Subcutaneous abdominal adipose tissue (tissue), 5 donors: Measurements from ENCODE around the gene BCL11A.

Source experiments
- H3K27ac ChIP-seq: one replicate; pipeline ENCODE4 v1.7.0; 2013; ENCODE audit warnings: low read depth, mild to moderate bottlenecking, inconsistent platforms, low read length, moderate library complexity
- H3K27me3 ChIP-seq, 5 donors: one replicate each; pipeline ENCODE4 v1.7.0; 2013; ENCODE audit warnings: low read length in 5 of 5, inconsistent platforms in 1 of 5; ENCODE audit not compliant: control insufficient read depth in 5 of 5, insufficient read depth in 4 of 5
- H3K36me3 ChIP-seq, 5 donors: one replicate each; pipeline ENCODE4 v1.7.0; 2013; ENCODE audit warnings: low read length in 5 of 5; ENCODE audit not compliant: control insufficient read depth in 5 of 5, insufficient read depth in 5 of 5
- H3K4me1 ChIP-seq, 5 donors: one replicate each; pipeline ENCODE4 v1.7.0; 2013; ENCODE audit warnings: low read length in 5 of 5, mild to moderate bottlenecking in 3 of 5, moderate library complexity in 1 of 5; ENCODE audit not compliant: control insufficient read depth in 5 of 5, insufficient read depth in 5 of 5
- H3K4me3 ChIP-seq, 5 donors: one replicate each; pipeline ENCODE4 v1.7.0; 2013; ENCODE audit warnings: low read length in 5 of 5, low read depth in 1 of 5
- H3K9ac ChIP-seq, 5 donors: one replicate each; pipeline ENCODE4 v1.7.0; 2013; ENCODE audit warnings: low read length in 5 of 5, mild to moderate bottlenecking in 4 of 5, moderate library complexity in 3 of 5
- H3K9me3 ChIP-seq, 5 donors: one replicate each; pipeline ENCODE4 v1.7.0; 2013; ENCODE audit warnings: low read length in 5 of 5; ENCODE audit not compliant: control insufficient read depth in 5 of 5
- donor health status: healthy.
- donor health status: healthy.
- donor health status: healthy.
- donor health status: healthy.
- donor health status: healthy.

The BCL11A gene

DNA sequence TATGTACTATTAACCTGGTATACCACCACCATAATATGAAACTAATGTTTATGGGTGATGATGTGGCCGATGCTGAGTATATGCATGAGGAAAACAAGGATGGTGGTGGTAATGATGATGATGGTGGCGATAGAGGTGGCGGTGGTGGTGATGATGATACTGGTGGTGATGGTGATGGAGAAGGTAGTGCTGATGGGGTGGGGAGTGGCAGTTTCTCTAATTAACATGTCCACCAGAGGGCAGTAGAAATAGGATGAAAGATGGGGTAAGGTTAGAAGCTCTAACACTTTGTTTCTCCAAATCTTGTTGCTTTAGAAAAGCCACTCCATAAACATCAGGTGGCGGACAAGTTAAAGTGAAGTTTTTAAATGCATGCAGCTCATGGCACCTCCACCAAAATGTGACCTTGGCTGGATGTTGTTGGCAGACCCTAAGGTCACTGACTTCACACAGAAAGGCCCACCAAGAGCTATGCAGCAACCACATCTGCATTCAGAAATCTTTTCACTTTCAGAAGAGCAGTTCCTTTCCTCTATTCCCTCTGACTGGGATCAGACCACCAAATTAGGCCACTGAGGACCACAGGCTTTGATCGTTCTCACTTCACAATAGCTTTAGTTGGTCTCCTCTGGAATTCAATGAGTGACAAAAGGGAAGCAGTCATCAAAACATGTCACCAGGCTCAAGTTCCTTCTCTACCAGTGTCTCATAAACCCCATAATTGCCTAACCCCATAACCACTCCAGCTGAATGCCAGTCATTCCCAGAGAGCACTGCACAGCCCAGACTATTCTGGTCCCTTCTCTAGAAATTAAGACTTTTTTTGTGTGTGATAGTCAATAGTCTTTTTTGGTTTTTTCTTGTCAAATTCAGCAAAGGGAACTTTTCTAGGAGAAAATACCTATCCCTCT, 7.5 kb upstream of the BCL11A start:
- Histone ChIP-seq H3K27ac (no peak overlapping the region), H3K9me3 (no peaks in the 10 kb centered on the region), H3K27me3 (peaks cover 12 to 28% (median 24%) of the 10 kb centered on the region in 5 donors), H3K36me3 (no peaks in the 10 kb centered on the region), H3K4me3 (no peak overlapping the region), H3K4me1 (peaks cover 0 to 7% (median 0%) of the 10 kb centered on the region in 5 donors), H3K9ac (no peak overlapping the region)

DNA sequence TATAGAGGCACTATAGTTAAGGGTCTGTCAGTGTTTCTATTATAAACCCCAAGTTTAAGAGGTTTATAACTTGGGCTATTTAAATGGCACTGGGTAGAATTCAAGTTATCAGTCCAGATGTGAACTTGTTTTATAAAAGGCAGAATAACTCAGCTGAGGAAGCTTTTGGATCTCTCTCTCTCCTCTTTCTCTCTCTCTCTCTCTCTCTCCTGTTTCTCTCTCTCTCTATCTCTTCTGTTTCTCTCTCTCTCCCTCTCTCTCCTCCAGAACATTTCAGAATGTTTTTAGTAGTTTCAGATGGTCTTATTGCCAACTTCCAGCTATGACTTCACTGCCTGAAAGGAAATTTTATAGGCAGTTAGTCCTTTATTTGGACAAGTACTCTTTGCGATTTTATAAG, 6.4 kb upstream of the BCL11A start:
- H3K4me1 ChIP-seq: peaks cover 0 to 16% (median 9%) of the 10 kb centered on the region in 5 donors
- no peak overlapping the region for H3K27ac ChIP-seq
- no peak overlapping the region for H3K9ac ChIP-seq
- H3K4me3 ChIP-seq: no peak overlapping the region
- H3K36me3 ChIP-seq: no peaks in the 10 kb centered on the region
- peaks cover 18 to 34% (median 27%) of the 10 kb centered on the region in 5 donors for H3K27me3 ChIP-seq
- H3K9me3 ChIP-seq: no peaks in the 10 kb centered on the region

- Histone ChIP-seq H3K36me3 (no peaks in the 10 kb centered on the region), H3K4me3 (no peak overlapping the region), H3K9ac (no peak overlapping the region), H3K4me1 (peaks cover 0 to 27% (median 20%) of the 10 kb centered on the region in 5 donors), H3K27ac (no peak overlapping the region), H3K27me3 (peaks cover 18 to 44% (median 34%) of the 10 kb centered on the region in 5 donors), H3K9me3 (no peaks in the 10 kb centered on the region)
These were observed 5.1 kb upstream of the BCL11A start for GRCh38 chr2:60558536-60558935.

DNA sequence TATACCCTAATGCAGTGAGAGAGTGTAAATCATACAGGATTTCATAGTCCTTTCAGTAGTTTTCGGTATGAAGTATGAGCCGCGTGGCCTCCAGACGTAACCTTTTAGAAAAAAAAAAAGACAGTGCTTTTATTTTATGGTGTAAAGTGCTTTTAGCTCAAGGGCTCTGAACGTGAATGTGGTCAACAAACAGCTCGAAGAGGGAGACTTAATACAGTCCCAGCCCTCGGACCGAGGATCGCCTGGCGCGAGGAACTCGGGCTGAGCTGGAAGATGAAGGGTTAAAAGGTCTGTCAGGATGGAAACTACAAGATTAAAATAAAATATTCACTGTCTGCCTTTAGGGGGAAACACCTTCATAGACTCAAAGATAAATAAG, 4.0 kb upstream of the BCL11A start:
- Histone ChIP-seq H3K27me3 (peaks cover 21 to 49% (median 39%) of the 10 kb centered on the region in 5 donors), H3K36me3 (no peaks in the 10 kb centered on the region), H3K27ac (no peak overlapping the region), H3K9ac (no peak overlapping the region), H3K4me1 (peaks cover 0 to 35% (median 29%) of the 10 kb centered on the region in 5 donors), H3K4me3 (no peak overlapping the region), H3K9me3 (no peaks in the 10 kb centered on the region)

- Histone ChIP-seq H3K4me3 (peak overlapping the region in 1 of 5 donors; percentile 26), H3K9ac (no peak overlapping the region), H3K4me1 (peaks cover 0 to 40% (median 35%) of the 10 kb centered on the region in 5 donors)
These were observed 3.4 kb upstream of the BCL11A start for GRCh38 chr2:60556576-60557485.

DNA sequence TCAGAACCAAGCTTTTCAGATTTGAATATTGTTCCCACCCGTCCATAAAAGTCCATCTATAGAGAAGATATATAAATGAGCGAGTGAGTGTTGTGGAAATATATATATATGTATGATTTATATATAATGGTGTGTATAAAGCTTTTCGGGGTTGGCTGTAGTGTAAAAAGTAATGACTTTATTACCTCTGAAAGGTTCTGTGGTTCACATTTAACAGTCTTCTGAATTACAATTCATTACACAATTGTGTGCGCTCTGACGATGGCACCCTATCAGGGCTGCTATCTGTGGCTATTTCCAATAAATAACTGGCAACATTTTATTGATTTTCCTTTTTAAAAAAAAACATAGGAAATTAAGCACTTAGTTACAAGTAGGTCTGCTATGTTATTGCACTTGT, 2.7 kb upstream of the BCL11A start:
- Histone ChIP-seq H3K4me1 (peaks cover 0 to 45% (median 39%) of the 10 kb centered on the region in 5 donors), H3K4me3 (no peak overlapping the region)

More at GRCh38 chr2:60556576-60557485, 3.4 kb upstream of the BCL11A start:
- Histone ChIP-seq H3K36me3 (no peaks in the 10 kb centered on the region), H3K27me3 (peaks cover 23 to 52% (median 40%) of the 10 kb centered on the region in 5 donors), H3K9me3 (no peaks in the 10 kb centered on the region), H3K27ac (no peak overlapping the region)

DNA sequence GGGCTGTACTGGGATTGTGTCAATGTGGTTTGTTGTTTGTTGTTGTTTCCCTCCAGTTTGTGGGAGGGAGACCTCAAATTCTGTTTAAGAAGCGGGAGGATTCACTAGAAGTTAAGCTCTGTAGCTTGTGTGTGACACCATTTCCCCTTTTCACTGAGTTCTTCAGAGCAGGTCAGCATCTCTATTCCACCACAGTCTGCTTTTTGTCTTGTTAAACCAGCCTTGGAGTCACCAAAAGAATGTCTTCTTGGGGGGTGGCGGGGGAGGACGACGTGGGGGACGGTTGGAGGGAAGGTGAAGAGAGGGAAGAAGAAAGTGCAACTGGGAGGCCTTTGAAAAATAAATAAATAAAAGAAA, 2.3 kb upstream of the BCL11A start:
- H3K27me3 ChIP-seq: peaks cover 23 to 52% (median 43%) of the 10 kb centered on the region in 5 donors
- H3K9ac ChIP-seq: peak overlapping the region in 1 of 5 donors; percentile 2
- H3K27ac ChIP-seq: no peak overlapping the region
- peak overlapping the region; percentile 29 to 78 (median 73) for H3K4me3 ChIP-seq
- no peaks in the 10 kb centered on the region for H3K36me3 ChIP-seq
- peaks cover 0 to 48% (median 42%) of the 10 kb centered on the region in 5 donors for H3K4me1 ChIP-seq
- no peaks in the 10 kb centered on the region for H3K9me3 ChIP-seq

More for the DNA sequence above, 2.7 kb upstream of the BCL11A start:
- no peaks in the 10 kb centered on the region for H3K9me3 ChIP-seq
- no peak overlapping the region for H3K9ac ChIP-seq
- peaks cover 23 to 52% (median 41%) of the 10 kb centered on the region in 5 donors for H3K27me3 ChIP-seq
- H3K27ac ChIP-seq: no peak overlapping the region
- H3K36me3 ChIP-seq: no peaks in the 10 kb centered on the region

DNA sequence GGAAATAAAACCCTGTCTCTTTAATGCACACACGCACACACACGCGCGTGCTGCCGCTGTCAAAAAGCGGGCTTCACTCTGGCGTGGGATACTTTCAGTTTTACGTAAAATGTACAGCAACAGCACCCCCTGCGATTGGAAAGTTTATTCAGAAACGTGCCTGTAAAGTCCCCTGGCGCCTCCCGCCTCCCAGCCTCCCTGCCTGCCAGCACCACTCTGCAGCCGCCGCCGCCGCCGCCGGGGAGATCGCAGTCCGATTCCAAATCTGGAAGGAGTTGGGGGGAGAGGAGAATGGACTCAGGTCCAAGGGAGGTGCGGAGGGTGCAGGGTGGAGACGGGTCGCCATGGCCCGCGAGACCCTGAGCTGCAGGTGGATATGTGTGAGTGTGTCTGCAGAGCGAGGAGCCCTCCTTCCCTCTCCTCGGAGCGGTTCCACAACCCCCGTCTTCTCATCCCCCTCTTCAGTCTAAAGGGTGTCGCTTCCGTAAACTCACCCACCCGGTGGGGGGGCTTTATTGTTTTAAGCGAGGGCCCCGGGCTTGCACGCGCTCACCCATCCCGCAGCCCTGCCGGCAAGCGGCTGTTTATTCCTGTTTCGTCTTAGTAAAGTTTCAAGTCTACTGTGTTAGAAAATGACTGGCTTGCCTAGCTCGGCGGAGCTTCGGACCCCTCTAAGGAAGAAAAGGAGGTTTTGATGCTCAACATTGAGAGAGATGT, 1.8 kb upstream of the BCL11A start:
- Histone ChIP-seq H3K9me3 (no peaks in the 10 kb centered on the region), H3K27ac (no peak overlapping the region), H3K4me1 (peaks cover 0 to 53% (median 47%) of the 10 kb centered on the region in 5 donors), H3K36me3 (no peaks in the 10 kb centered on the region), H3K4me3 (peak overlapping the region; percentile 71 to 78 (median 73)), H3K9ac (peak overlapping the region in 3 of 5 donors; percentile 0 to 45 (median 43)), H3K27me3 (peaks cover 23 to 53% (median 42%) of the 10 kb centered on the region in 5 donors)

- H3K27me3 ChIP-seq: peaks cover 23 to 57% (median 42%) of the 10 kb centered on the region in 5 donors
- H3K9ac ChIP-seq: peak overlapping the region in 3 of 5 donors; percentile 0 to 45 (median 43)
- peak overlapping the region; percentile 71 to 78 (median 73) for H3K4me3 ChIP-seq
- no peaks in the 10 kb centered on the region for H3K36me3 ChIP-seq
- H3K9me3 ChIP-seq: no peaks in the 10 kb centered on the region
- peaks cover 0 to 58% (median 52%) of the 10 kb centered on the region in 5 donors for H3K4me1 ChIP-seq
- no peak overlapping the region for H3K27ac ChIP-seq
These were observed 1.2 kb upstream of the BCL11A start for GRCh38 chr2:60554646-60555065.
